ENCODE results near the gene REV3L. TPM values are rescaled to one million over a fixed set of nuclear protein-coding genes. Genes with fewer than 3 reads are reported as not detected.

The REV3L gene
- total RNA-seq, 1 experiment from 2014 or later, result 5.3 TPM

- no peaks in the 10 kb centered on the region for H4K20me1 ChIP-seq (ENCODE audit: control insufficient read depth, insufficient read depth, insufficient read length)
- no peak for DNase-seq
- no peak overlapping the region for H2BK15ac ChIP-seq (ENCODE audit: low read depth, low read length)
- H3K23ac ChIP-seq (ENCODE audit: insufficient read length, low read depth, low read length), result no peak overlapping the region
- no peak overlapping the region for H3K18ac ChIP-seq (ENCODE audit: insufficient read length, low read depth, low read length)
- no peaks in the 10 kb centered on the region for H3K79me2 ChIP-seq (ENCODE audit: insufficient read depth, low read length)
- no peaks in the 10 kb centered on the region for H3K27me3 ChIP-seq (ENCODE audit: insufficient read depth, low read length)
- no peaks in the 10 kb centered on the region for H3K4me1 ChIP-seq (ENCODE audit: insufficient read depth, low read length)
- H3K4ac ChIP-seq (ENCODE audit: low read depth, low read length), result no peak overlapping the region
- no peak overlapping the region for H3K9ac ChIP-seq (ENCODE audit: extremely low read depth, insufficient read length, low read length)
- no peak overlapping the region for H2BK5ac ChIP-seq (ENCODE audit: insufficient read length, low read length)
- H3K36me3 Mint-ChIP-seq (ENCODE audit: insufficient read depth in 1 of 3, low read depth in 3 of 3), result peaks cover 0 to 3% (median 0%) of the 10 kb centered on the region in 3 experiments; a peak in 1 of 7 replicates
- H3K4me3 Mint-ChIP-seq, result no peak overlapping the region
- H3T11ph ChIP-seq (ENCODE audit: low read length), result no peak overlapping the region
- H3K4me2 ChIP-seq (ENCODE audit: insufficient read depth, insufficient read length, low read length), result no peak overlapping the region
- H3K79me1 ChIP-seq (ENCODE audit: insufficient read depth, low read depth, low read length, poor library complexity, severe bottlenecking), result no peaks in the 10 kb centered on the region
- H3K27me3 Mint-ChIP-seq (ENCODE audit: low read depth), result no peaks in the 10 kb centered on the region
- no peak overlapping the region for H4K8ac ChIP-seq (replicated peaks; ENCODE audit: insufficient read length, low read depth, low read length)
- no peak overlapping the region for H4K91ac ChIP-seq (ENCODE audit: insufficient read length, low read depth, low read length)
- no peak overlapping the region for H3K14ac ChIP-seq (ENCODE audit: insufficient read depth, low read length)
- no peaks in the 10 kb centered on the region for H3K23me2 ChIP-seq (ENCODE audit: insufficient read length, low read depth, low read length, poor library complexity, severe bottlenecking)
- TF ChIP-seq CTCF (conservative IDR thresholded peaks at IDR 0.05), result no peak
- H3K9me3 Mint-ChIP-seq, result no peaks in the 10 kb centered on the region
- no peak overlapping the region for H2BK12ac ChIP-seq (ENCODE audit: insufficient read length, low read depth, low read length)
- no peaks in the 10 kb centered on the region for H3K9me3 ChIP-seq (ENCODE audit: control insufficient read depth, low read depth, low read length)
- H3K27ac Mint-ChIP-seq, result no peak overlapping the region
- no peak overlapping the region for H2BK120ac ChIP-seq (ENCODE audit: low read depth, low read length, poor library complexity, severe bottlenecking)
- H3K56ac ChIP-seq (ENCODE audit: insufficient read length, low read depth, low read length), result no peak overlapping the region
- peaks cover 8 to 9% of the 10 kb centered on the region in 2 experiments for H3K4me1 Mint-ChIP-seq
- no peak overlapping the region for H2AK5ac ChIP-seq (ENCODE audit: insufficient read length, low read length)
- H4K5ac ChIP-seq (ENCODE audit: insufficient read length, low read depth, low read length), result no peak overlapping the region
- no peak overlapping the region for H2BK20ac ChIP-seq (ENCODE audit: low read depth, low read length, poor library complexity, severe bottlenecking)
- H2AFZ ChIP-seq (ENCODE audit: low read length), result no peak overlapping the region
- no CpG with 5 or more reads among the region's 1 CpG for whole genome bisulfite sequencing (ENCODE audit: extremely low coverage, insufficient read length, low lambda C conversion rate)
- H3K27ac ChIP-seq (ENCODE audit: insufficient read length, low read depth, low read length), result no peak overlapping the region
Measured at GRCh38 chr6:111337829-111338236, 145.2 kb downstream of the REV3L start.

Measured in H9 (cell line).